Upper lobe of right lung (tissue), 1 donor: ENCODE data around the gene NT5DC3. TPM values are rescaled to one million over a fixed set of nuclear protein-coding genes. Genes with fewer than 3 reads are reported as not detected.

Source experiments
- ATAC-seq: fragments of 200-7000 bp; cut with Tn5 transposase; one replicate; pipeline ENCODE4 v1.9.1; 2020; ENCODE audit warnings: mild to moderate bottlenecking, moderate library complexity
- DNase-seq: peaks from one replicate; pipeline ENCODE4 v3.0.0-alpha.2; 2020
- H3K27ac ChIP-seq: fragments of 200-600 bp; one replicate; pipeline ENCODE4 v1.8.0; 2022
- H3K27me3 ChIP-seq: fragments of 200-600 bp; one replicate; pipeline ENCODE4 v1.8.0; 2022; ENCODE audit warnings: mild to moderate bottlenecking
- H3K36me3 ChIP-seq: fragments of 200-600 bp; one replicate; pipeline ENCODE4 v1.8.0; 2022
- H3K4me1 ChIP-seq: fragments of 200-600 bp; one replicate; pipeline ENCODE4 v1.8.0; 2022
- H3K4me3 ChIP-seq: fragments of 200-600 bp; one replicate; pipeline ENCODE4 v1.8.0; 2022; ENCODE audit warnings: mild to moderate bottlenecking
- H3K9me3 ChIP-seq: fragments of 200-600 bp; one replicate; pipeline ENCODE4 v1.8.0; 2022
- intact Hi-C: fragments of 100-400 bp; cut with DNase I; formaldehyde crosslinking; loops from one replicate; pipeline ENCODE4 v1.11.0; 2022
- total RNA-seq: library from RNA; stranded (reverse); fragmentation: NEBNext Ultra II Directional; extraction: Animal tissue kit (Norgen Biotek cat#: 25700); gene quantifications from one replicate; pipeline ENCODE4 v1.2.1, GENCODE V29; 2021
- TF ChIP-seq, protein P1 (sequence below): fragments of 200-600 bp; IDR thresholded peaks from one replicate; pipeline ENCODE4 v1.8.0; 2022; ENCODE audit warnings: antibody characterized with exemption
- donor health status: DM: no; HTN: yes; CAD: no; lungs with severe emphysema.

Gene NT5DC3
- total RNA-seq, 1 donor from 2014 or later = 6.5 TPM

DNA sequence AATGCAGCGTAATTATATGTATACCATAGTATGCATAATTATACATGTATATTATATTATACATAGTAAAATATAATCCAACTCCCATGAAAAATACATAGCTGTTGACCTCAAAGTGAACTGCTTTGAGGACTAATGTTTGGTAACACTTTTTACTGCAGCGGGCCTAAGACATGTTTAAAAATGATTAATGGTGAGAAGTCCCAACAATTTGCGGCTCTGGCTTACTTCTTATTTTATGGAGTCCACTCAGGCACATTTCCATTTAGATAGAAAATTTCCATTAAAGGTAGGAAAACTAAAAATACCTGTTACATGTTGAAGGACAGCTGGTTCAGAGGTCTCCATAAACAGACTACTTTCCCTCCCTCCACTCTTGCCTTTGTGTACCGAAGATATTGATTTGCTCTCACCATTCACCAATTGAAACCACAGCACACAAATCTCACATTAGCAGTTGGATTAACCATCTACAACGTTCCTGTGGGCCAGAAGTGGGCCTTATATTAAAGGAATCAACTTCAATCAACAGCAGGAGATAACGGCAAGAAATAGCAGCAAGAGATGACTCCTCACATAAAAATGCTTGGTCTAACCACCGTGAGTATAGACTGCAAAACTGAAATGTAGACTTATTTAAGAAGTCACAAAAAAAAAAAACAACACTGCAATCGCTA is 14.1 kb upstream of the NT5DC3 start:
- no peak for ATAC-seq

DNA sequence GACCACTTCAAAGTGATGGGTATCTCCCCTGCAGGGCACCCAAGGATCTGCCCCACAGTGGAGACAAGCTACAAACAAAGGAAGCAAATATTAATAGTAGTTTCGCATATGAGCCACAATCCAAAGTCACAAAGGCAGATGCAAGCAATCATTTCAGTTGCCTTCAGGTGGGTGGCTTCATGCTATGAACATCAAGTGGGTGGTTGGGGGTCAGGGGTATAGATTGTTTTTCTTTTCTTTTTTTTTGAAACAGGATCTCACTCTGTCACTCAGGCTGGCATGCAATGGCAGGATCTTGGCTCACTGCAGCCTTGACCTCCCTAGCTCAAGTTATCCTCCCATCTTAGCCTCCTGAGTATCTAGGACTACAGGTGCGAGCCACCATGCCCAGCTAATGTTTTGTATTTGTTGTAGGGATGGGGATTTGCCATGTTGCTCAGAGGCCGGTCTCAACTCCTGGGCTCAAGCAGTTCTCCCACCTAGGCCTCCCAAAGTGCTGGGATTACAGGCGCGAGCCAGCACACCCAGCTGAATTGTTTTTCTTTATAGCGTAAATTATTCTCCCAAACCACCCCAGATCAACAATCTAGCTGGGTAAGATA is 13.4 kb upstream of the NT5DC3 start:
- Histone ChIP-seq H3K36me3 (no peaks in the 10 kb centered on the region), H3K9me3 (no peaks in the 10 kb centered on the region), H3K27ac (no peak overlapping the region), H3K4me3 (no peak overlapping the region), H3K4me1 (no peaks in the 10 kb centered on the region), H3K27me3 (no peaks in the 10 kb centered on the region)
- DNase-seq (no peak), ATAC-seq (no peak)
- TF ChIP-seq, protein P1, sequence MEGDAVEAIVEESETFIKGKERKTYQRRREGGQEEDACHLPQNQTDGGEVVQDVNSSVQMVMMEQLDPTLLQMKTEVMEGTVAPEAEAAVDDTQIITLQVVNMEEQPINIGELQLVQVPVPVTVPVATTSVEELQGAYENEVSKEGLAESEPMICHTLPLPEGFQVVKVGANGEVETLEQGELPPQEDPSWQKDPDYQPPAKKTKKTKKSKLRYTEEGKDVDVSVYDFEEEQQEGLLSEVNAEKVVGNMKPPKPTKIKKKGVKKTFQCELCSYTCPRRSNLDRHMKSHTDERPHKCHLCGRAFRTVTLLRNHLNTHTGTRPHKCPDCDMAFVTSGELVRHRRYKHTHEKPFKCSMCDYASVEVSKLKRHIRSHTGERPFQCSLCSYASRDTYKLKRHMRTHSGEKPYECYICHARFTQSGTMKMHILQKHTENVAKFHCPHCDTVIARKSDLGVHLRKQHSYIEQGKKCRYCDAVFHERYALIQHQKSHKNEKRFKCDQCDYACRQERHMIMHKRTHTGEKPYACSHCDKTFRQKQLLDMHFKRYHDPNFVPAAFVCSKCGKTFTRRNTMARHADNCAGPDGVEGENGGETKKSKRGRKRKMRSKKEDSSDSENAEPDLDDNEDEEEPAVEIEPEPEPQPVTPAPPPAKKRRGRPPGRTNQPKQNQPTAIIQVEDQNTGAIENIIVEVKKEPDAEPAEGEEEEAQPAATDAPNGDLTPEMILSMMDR = no peak
- intact Hi-C loops = no loop called here

More for the DNA sequence above, 14.1 kb upstream of the NT5DC3 start:
- H3K27ac ChIP-seq = no peak overlapping the region
- H3K9me3 ChIP-seq = no peaks in the 10 kb centered on the region
- no peak for DNase-seq
- H3K4me3 ChIP-seq = no peak overlapping the region
- H3K27me3 ChIP-seq = no peaks in the 10 kb centered on the region
- H3K36me3 ChIP-seq = no peaks in the 10 kb centered on the region
- TF ChIP-seq, protein P1 = no peak
- intact Hi-C loops = no loop called here
- no peaks in the 10 kb centered on the region for H3K4me1 ChIP-seq

DNA sequence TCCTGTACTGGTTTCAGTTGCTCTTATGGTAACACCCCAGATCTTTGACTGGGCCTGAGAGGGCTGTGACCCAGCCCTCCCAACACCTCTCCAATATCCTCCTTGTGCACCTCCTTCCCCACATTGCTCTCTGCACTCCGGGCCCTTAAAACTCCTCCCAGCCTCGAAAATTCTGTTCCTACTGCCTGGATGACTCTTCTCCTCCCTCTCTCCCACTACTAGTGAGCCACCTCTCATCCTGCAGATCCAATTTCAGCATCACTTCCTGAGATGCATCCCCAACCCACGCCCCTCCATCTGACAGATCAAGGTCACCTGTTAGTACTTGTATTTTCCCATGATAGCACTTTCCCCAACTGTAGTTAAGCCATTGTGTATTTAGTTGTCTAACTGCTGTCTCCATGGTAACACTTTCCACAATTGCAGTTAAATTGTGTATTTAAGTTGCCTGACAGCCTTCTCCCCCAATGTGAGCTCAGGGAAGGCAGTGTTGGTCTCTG is 11.5 kb upstream of the NT5DC3 start:
- ATAC-seq (no peak), DNase-seq (no peak)
- Histone ChIP-seq H3K4me1 (no peaks in the 10 kb centered on the region), H3K4me3 (no peak overlapping the region), H3K36me3 (no peaks in the 10 kb centered on the region), H3K27me3 (no peaks in the 10 kb centered on the region), H3K9me3 (no peaks in the 10 kb centered on the region), H3K27ac (no peak overlapping the region)
- TF ChIP-seq, protein P1 = no peak
- intact Hi-C loops = no loop called here

DNA sequence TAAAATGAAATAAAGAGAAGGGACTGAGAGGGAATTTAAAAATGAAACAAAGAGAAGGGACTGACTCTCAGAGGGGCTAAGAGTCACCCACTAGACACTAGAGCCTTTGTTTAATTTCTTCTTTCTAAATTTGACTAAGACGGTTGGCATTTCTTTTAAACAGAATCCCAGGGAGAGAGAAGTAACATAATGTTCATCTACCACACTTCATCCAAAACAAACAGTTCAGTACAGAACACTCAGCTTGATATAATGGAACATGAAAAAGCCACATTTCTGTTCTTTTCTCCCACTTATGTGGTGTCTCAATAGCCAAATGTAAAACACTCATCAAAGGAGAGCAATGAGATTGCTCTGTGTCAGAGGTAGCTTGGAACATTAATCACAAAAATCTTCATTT is 10.1 kb upstream of the NT5DC3 start:
- ATAC-seq = no peak
- H3K27ac ChIP-seq = no peak overlapping the region
- H3K27me3 ChIP-seq = no peaks in the 10 kb centered on the region
- DNase-seq = no peak
- intact Hi-C loops = no loop called here
- no peak overlapping the region for H3K4me3 ChIP-seq
- TF ChIP-seq, protein P1 = no peak
- no peaks in the 10 kb centered on the region for H3K4me1 ChIP-seq
- no peaks in the 10 kb centered on the region for H3K36me3 ChIP-seq
- no peaks in the 10 kb centered on the region for H3K9me3 ChIP-seq

DNA sequence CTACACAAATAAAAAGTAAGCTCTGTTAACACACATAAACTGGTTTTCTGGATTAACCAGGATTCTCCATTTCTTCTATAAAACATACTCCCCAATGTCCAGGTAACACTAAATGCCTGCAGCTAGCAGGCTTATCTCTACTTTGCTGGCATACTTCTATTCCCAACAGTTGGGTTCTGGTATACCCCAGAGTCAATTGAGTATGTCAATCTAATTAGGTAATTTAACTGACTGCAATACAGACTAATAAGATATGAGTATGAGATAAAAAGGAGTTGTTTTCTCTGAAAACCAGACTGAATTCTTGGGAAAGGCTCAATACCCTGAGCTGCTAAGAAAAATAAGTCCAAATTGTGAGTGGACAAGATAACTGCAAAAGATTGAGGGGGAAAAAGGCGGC is 9.4 kb upstream of the NT5DC3 start:
- DNase-seq = no peak

More for the DNA sequence above, 9.4 kb upstream of the NT5DC3 start:
- no peak overlapping the region for H3K27ac ChIP-seq
- H3K9me3 ChIP-seq = no peaks in the 10 kb centered on the region
- no peaks in the 10 kb centered on the region for H3K4me1 ChIP-seq
- intact Hi-C loops = no loop called here
- H3K27me3 ChIP-seq = no peaks in the 10 kb centered on the region
- TF ChIP-seq, protein P1 = no peak
- H3K4me3 ChIP-seq = no peak overlapping the region
- ATAC-seq = no peak
- no peaks in the 10 kb centered on the region for H3K36me3 ChIP-seq
